HG02970 (cell line): ENCODE results near the gene RUVBL1.
A peak's percentile ranks its signal among the peaks of the same experiment; 100 is the strongest.
"Not testable (repeated sequence)": the region's sequence is repeated elsewhere in the genome, so short reads cannot be mapped to it uniquely, and the experiment has no call there.

Experiments used
- ATAC-seq: cut with Tn5 transposase; IDR thresholded peaks from one replicate; pipeline ENCODE4 v1.9.1; 2021; ENCODE audit warnings: mild to moderate bottlenecking, moderate library complexity, moderate number of reproducible peaks; ENCODE audit not compliant: unreplicated experiment, low FRiP score

Gene RUVBL1

GRCh38 chr3:128123538-128124368, at the start of gene RUVBL1:
Gene RUVBL1 (minus strand): TSS chr3:128123812. CDS start chr3:128123724, 88 bp downstream.
- ATAC-seq, result peak; percentile 97

GRCh38 chr3:128173200-128173599, 49.6 kb upstream of the RUVBL1 start:
- ATAC-seq, result no peak

DNA sequence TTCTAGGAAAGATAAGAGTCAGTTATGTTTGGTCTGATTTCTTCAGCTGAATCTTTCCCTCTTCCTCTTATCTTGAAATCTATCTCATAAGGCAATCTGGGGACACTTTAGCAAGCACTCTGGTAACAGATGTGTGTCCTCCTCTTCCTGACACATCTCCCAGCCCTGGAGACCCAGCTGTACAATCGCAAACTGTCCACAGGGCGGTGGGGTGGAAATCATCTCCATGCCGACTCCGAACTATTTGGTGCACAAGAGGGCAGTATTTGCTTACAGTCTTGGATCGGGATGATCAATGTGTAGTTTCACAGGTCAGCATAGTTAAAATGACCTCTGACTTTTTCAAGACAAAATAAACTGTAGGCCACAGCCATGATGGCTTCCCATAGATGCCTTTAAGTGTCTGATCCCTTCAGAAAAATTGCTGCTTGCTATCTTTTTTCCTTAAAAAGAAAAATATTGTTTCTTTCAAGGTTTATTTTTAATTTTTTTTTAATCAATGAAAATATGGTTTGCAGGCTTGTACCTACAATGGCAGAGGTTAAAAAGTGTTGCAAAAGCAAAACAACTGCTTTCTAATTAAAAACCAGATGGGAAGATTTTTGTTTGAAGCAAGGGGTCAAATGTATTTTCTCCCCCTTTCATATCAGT, 47.4 kb upstream of the RUVBL1 start:
- no peak for ATAC-seq

DNA sequence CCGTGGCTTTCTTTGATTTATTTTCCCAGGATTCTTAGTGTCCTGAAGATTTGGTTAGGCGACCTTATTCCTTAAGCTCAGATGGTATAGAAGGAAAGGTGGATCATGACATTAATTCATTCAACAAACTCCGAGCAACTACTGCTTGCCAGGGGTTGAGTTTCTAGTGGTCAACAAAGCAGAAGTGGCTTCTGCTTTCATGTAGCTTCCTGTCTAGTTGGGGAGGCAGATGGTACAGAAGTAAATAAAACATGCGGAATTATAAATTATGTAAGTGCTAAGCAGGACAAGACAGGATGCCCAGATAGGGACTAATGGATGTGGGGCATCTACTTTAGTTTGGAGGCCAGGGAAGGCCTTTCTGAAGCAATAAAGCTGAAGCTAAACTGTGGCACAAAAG, 45.2 kb upstream of the RUVBL1 start:
- no peak for ATAC-seq

GRCh38 chr3:128167973-128168674, 44.5 kb upstream of the RUVBL1 start:
- ATAC-seq, result no peak

DNA sequence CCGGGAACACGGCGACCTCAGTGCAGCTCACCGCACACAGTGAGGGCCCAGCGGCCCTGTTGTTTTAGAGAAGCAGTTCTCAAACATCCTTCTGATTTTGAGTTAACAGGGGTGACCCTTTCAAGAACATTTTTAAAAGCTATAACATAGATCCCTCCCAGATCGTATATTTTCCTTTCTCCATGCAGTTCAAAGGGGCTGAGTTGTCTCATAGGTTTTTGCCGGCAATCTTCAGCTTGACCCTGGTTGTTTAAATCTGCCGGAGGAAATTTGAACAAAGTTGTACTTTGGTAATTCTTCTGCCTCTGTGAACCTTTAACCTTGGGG, 44.0 kb upstream of the RUVBL1 start:
- no peak for ATAC-seq

DNA sequence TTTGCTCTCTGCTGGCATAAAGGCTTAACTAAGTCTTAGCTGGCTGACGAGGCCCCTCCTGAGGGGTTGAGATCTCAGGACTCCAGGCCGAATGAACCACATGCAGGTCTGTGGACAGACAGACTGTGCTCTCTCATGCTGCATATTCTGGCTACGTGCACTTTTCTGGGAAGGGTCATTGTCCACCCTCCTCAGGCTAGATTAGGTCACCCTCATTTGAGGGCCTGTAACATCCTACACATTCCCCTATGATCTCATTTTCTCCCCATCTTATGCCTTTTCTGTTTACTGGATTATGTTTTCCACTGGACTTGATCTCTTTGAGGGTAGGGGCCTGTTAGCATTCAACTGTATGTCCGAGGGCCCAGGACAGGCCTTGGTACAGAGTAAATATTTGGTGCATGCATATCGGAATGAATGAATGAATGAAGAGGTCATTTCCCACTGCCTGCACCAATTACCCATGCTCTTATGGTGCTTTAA, 43.4 kb upstream of the RUVBL1 start:
- no peak for ATAC-seq

- no peak for ATAC-seq
Measured at GRCh38 chr3:128163432-128163831, 39.8 kb upstream of the RUVBL1 start.

DNA sequence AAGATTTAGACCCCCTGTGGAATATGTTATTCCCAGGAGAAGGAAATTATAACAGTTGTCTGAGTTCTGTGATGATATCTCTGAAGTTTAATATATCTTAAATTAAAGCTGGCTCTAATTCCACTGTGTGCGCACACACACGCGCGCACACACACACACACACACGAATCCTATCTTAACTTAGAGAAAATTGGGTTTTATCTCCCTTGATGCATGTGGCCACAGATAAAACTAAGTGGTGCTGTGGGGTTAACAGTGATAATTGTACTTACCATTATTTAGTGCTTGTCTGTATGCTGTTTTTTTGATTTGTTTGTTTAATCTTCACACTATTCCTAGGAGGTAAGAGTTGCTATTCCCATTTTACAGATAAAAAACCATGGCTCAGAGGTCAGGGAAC, 37.0 kb upstream of the RUVBL1 start:
- no peak for ATAC-seq

GRCh38 chr3:128155616-128156360, 32.2 kb upstream of the RUVBL1 start:
- no peak for ATAC-seq

DNA sequence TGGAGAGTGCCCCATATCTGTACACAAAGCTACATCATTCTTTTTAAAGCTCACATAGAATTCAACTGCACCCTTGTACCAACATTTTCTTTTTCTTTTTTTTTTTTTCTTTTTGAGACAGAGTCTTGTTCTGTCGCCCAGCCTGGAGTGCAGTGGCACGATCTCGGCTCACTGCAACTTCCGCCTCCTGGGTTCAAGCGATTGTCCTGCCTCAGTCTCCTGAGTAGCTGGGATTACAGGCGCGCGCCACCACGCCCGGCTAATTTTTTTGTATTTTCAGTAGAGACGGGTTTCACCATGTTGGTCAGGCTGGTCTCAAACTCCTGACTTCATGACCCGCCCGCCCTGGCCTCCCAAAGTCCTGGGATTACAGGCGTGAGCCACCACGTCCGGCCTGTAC, 30.7 kb upstream of the RUVBL1 start:
- not testable (repeated sequence) for ATAC-seq

GRCh38 chr3:128153156-128154041, 29.8 kb upstream of the RUVBL1 start, which contains the start of gene EEFSEC:
Gene EEFSEC (plus strand): TSS chr3:128153481. CDS start chr3:128153508, 27 bp downstream.
- ATAC-seq, result peak; percentile 81

- no peak for ATAC-seq
Measured at GRCh38 chr3:128152419-128153155, 29.0 kb upstream of the RUVBL1 start.

DNA sequence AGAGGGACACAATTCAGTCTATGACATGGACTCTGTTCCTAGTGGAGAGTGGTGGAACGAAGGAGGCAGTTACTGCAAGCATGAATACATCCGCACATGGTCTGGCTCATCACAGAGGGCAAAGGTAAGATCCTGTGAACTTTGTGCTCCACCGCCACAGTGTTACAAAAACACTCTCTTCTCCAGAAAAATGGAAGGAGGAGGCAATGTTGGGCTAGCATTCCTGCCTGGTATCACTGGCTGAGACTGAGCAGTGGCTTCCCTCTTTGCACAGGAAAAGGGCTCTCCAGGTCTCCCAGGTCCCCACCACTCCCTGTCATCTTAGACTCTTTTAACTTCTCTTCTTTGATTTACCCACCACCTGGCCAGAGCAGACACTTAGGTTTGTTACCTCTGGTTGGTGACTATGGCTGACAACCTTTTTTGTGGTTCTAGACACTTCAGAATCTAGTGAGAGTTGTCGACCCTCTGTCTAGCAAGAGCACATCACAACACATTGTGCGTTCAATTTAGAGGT, 28.2 kb upstream of the RUVBL1 start:
- ATAC-seq, result no peak

- no peak for ATAC-seq
Measured at GRCh38 chr3:128149650-128150049, 26.0 kb upstream of the RUVBL1 start.

- no peak for ATAC-seq
Measured at GRCh38 chr3:128146201-128146600, 22.6 kb upstream of the RUVBL1 start.

GRCh38 chr3:128145279-128145678, 21.7 kb upstream of the RUVBL1 start:
- no peak for ATAC-seq

DNA sequence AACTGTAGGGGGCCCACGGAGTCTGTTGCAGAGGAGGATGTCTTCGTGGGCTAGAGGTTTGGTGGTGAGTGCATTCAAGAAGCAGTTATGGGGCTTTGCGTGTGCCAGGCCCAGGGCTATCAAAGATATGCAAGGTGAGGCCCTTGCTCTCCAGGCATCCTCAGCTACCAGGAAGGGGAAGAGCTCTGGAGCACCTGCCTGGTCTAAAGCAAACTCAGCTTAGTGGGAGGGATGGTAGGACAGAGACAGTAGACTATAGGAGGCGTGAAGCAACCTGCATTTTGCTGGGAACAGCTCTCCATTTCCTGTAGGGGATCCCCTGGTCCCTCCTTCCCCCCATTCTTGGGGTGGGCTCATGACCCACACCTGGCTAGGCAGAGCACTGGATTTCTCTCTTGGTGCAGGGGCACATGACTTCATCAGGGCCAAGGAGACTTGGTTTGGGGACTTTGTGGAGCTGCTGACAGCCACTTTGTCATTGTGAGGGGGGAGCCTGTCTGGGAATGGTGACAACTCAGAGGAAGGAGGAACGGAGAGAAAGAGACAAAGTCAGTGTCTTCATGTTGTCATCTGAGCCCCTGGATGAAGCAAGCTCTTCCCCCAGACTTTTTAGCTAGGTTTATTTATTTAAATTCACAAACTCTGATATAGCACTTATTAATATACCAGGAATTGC, 21.0 kb upstream of the RUVBL1 start:
- no peak for ATAC-seq
